ENCODE measurements around the gene IL32.

Gene IL32, protein sequence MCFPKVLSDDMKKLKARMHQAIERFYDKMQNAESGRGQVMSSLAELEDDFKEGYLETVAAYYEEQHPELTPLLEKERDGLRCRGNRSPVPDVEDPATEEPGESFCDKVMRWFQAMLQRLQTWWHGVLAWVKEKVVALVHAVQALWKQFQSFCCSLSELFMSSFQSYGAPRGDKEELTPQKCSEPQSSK

DNA sequence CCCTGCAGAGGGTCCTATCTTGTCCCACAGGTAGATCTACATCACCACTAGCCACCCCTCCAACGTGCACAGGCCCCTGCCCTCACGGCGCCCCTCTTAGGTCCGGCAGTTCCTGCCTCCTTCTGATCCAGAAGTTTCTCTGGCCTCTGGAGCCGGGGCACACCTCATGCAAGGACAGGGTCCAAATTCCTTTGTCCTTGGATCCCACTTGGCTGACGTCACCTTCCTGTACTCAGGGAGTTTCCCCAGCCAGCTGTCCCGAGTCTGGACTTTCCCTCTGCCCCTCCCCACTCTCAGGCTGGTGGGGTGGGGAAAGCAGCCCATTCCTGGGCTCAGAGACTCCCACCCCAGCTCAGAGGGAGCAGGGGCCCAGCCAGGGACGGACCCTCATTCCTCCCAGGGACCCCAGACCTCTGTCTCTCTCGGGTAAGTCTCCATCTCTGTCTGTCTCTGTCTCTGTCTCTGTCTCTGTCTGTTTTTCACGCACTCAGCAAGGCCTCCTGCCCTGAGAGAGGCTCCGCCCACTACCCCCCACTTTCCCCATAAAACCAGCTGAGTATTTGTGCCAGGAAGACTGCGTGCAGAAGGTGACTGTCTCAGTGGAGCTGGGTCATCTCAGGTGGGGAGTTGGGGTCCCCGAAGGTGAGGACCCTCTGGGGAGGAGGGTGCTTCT lies at the start of gene IL32:
Gene IL32 (plus strand): TSS at position 572 of the 673 bp plus-strand sequence. CDS start 172 bp downstream, outside the sequence.
- no peak for DNase-seq

DNA sequence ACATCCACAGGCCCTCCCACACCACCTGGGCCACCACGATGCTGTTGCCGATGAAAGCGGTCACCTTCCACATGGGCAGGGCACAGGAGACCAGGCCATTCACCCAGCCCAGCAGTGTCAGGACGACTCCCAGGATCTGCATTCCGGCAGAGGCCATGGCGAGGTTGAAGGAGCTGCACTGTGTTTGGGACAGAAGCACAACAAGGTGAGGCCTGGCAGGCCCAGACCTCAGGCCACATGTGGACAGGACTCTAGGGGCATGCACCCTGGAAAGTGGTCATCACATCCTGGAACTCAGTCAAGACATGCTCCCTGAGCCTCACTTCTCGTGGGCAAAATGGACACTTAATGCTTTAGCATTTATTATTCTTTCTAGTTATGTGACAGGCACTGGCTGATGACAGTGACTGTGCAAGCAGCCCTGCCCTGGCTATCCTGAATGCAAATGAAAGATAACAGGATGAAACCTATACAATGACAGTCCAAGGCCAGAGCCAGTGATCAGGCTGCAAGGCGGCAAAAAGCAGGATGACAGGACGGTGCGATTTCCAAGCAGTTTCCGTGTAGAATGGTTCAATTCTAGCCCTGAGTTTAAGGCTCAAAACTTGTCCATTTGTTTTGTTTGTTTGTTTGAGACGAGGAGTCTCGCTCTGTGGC lies 49.4 kb upstream of the IL32 start:
- no peak for DNase-seq

DNA sequence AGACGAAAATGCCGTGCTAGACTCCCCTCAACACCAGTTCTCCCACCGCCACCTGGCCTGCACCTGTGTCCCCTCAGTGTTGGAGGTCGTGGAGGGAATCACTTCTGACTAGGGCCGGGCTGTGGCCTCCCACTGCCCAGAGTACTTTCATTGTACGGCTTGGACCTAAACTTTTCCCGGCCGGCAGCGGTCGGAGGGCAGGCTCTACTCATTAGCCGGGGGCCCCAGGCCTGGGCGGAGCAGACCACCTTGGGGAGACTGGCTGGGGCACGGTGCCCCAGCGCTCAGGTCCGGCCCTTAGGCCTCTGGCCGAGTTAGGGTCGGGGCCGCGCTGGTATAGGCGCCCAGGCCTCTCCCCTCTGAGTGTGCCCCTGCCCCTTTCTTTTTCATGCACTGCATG lies 48.1 kb upstream of the IL32 start:
- no peak for DNase-seq

DNA sequence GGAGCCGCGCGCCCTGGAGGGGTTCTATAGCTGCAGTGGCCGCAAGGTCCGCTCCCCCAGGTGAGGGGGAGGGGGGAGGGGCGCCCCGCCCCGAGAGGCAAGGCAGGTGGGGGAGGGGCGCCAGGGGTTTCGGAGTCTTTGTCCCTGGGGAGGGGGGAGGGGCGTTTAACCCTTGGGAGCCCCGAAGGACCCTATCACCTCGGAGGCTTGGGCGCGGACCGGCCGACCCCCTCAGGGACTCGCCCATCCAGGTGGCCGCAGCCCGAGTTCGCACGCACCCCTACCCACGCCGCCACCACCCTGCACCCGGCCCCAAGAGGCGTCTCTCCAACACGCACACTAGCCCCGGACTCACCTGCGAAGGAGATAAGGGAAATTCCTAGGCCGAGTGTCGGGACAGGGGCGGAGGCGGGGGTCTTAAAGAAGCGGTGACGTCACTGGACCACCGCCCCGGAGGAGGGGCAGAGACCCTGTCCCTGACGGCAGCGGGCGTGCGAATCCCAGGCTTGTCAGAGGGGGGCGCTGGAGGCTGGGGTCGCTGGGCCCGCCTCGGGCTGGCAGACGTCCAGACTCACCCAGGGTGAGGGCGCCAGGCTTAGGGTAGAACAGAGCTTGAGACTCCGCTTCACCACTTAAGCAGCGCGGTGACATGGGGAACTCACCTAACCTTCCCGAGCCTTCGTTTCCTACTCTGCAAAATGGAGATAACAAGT lies 47.5 kb upstream of the IL32 start, which contains the start of gene CLDN6:
Gene CLDN6 (minus strand): TSS at position 390 of the 713 bp plus-strand sequence. CDS start 2,162 bp downstream, outside the sequence.
- DNase-seq, result no peak

DNA sequence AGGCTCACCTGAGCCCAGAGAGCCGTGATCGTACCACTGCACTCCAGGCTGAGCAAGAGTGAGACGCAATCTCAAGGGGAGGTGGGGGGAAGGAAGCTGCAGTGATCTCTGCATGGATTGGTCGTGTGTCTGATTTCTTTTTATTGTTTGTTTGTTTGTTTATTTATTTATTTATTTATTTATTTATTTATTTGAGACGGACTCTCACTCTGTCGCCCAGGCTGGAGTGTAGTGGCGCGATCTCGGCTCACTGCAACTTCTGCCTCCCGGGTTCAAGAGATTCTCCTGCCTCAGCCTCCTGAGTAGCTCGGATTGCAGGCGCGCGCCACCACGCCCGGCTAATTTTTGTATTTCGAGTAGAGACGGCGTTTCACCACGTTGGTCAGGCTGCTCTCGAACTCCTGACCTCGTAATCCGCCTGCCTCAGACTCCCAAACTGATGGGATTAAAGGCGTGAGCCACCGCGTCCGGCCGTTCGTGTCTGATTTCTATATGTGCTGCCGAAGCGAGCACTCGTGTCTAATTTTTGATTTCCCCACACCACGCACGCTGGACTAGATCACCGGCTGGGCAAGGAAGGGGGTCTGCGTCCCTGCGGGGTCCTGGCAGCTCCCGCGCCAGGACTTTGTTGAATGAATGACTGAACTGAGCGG lies 45.7 kb upstream of the IL32 start:
- no peak for DNase-seq

DNA sequence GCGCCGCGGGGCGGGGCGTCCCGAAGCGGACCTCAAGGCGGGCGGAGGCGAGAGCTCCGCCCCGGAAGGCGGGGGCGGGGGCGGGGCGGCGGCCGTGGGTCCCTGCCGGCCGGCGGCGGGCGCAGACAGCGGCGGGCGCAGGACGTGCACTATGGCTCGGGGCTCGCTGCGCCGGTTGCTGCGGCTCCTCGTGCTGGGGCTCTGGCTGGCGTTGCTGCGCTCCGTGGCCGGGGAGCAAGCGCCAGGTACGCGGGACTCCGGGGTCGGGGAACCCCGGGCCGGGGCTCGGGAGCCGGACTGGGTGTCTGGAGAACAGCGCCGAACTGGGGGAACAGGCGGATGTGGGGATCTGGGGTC lies 45.2 kb upstream of the IL32 start, which contains the start of gene TNFRSF12A:
Gene TNFRSF12A (plus strand): TSS at position 122 of the 357 bp plus-strand sequence. CDS start 30 bp downstream, at position 152.
- DNase-seq, result peak; percentile 38

DNA sequence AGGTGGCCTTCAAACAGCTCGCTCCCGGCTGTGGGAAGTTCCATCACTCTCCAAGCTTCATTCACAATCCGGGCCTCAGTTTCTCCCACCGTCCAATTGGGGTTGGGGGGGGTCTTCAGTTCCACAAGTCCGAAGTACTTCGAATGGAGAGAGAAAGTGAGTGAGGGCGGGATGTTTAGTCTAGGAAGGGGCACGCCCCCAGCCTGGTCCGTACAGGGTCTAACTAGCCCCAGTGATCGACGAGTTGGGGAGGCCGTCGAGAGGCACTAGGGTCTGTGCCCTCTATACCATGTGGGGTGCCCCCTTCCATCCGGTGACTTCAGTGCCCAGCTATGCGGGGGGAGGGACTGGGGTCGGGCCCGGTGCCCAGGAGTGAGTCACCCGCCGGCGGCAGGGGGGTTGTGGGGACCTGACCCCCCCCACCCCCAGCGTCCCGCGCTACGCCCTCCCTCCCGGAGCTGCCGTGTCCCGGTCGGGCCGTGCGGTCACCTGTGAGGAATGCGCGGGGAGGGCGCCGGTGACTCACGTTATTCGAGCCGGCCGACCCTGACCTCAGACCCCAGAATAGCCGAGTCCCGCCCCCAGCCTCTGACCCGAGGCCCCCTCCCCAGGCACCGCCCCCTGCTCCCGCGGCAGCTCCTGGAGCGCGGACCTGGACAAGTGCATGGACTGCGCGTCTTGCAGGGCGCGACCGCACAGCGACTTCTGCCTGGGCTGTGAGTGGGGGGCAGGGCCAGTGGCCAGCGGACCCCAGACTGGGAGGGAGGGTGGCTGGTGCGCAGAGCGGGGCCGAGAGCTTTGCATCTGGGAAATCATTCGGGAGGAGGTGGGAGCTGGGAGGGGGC lies 44.6 kb upstream of the IL32 start:
- no peak for DNase-seq

DNA sequence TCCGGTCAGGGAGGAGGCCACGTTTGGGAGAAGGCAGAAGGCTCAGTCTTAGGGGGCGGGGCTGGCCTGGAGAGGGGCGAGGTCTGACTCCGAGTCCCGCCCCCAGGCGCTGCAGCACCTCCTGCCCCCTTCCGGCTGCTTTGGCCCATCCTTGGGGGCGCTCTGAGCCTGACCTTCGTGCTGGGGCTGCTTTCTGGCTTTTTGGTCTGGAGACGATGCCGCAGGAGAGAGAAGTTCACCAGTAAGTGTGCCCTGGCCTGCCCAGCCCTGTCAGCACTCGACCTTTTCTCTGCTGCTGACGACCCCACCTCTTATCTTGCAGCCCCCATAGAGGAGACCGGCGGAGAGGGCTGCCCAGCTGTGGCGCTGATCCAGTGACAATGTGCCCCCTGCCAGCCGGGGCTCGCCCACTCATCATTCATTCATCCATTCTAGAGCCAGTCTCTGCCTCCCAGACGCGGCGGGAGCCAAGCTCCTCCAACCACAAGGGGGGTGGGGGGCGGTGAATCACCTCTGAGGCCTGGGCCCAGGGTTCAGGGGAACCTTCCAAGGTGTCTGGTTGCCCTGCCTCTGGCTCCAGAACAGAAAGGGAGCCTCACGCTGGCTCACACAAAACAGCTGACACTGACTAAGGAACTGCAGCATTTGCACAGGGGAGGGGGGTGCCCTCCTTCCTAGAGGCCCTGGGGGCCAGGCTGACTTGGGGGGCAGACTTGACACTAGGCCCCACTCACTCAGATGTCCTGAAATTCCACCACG lies 43.8 kb upstream of the IL32 start:
- DNase-seq, result no peak

DNA sequence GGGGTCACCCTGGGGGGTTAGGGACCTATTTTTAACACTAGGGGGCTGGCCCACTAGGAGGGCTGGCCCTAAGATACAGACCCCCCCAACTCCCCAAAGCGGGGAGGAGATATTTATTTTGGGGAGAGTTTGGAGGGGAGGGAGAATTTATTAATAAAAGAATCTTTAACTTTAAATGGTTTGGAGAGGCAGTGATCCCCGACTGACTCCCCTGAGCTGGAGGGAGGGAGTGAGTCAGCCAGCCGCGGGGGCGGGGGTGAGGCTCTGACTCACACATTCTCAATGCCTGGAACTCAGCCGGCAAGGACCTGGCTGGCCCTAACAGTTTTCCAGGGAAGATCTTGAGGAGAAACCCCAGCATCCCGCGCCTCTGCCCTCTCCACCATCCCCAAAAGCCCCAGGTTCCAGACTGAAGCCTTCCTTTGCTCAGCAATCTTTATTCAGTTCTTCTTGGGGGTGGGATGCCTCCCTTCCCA lies 43.2 kb upstream of the IL32 start:
- no peak for DNase-seq

DNA sequence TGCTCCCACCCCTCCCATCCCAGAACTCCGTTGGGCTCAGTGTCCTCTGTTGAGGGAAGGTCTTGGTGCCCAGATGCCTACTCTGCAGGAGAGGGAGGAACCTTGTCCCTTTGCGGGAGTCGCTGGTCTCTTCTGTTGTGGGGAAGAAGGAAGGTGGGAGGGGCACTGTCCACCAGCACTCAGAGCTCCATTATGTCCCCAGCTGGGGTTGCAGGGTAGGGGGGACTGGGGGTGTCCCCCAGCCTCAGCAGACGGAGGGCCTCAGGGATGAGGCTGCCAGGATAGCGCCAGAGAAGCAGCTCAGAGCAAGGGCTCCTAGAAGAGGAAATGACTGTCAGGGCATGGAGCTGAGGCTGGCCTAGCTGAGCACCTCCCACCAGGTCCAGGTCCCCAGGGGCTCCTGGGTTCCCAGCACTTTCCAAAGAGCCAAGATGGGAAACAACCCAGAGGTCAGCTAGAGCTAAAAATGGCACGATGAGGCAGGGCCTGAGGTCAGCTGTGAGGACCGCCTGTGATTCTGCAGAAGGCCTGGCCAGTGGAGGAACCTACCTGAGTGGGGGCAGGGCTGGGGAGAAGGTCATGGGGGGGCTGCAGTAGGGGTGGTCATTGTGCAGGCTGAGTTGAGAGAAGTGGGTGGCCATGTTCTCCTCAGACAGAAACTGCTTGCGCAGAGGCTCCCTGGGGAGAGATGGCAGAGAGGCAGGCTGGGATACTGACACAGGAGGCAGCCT lies 42.6 kb upstream of the IL32 start:
- no peak for DNase-seq

DNA sequence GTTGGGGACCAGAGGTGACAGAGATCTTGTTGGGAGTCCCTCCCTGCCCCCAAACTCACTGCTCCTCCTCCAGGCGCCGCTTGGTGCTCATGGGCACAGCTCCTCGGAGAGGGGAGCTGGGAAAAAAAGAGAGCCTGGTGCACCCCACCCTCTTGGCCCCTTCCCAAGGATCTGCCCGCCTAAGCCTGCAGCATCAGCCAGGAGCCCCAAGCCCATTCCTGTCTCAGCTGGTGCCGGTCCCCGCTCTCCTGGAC lies 42.1 kb upstream of the IL32 start:
- DNase-seq, result no peak

DNA sequence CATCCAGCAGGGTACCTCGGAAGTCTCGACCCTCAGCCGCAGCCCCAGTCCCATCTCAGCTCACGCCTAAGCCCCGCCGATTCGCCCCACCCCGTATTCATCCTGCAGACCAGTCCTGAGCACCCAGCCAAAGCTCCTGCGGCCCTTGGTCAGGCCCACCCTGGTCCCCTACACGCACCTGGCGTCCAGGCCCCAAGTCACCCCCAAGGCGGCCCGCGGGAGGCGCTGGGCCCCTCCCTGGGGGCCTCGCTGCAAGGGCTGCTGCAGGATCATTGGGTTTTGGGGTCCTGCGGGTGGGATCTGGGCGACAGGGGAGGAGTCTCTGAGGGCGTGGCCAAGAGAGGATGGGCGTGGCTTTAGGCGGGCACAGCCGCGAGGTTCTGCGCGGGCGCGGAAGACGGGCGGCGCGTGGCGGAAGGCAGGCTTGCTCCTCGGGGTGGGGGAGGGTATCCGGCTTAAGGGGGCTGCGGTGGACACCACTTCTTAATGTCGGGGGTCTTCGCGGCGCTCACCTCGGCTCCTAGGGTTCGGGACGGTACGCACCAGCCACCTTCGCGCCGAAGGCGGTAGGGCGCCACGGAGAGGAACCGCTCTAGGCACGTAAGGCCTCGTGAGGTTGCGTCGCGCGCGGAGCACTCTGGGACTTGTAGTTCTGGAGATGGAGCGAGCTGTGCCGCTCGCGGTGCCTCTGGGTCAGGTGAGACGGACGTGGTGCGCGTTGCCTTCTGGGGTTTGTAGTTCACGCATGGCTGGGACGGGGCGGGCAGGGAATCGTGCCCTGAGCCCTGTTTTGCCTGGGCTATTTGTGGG lies 41.6 kb upstream of the IL32 start, which contains the start of the genes HCFC1R1 and THOC6:
Gene HCFC1R1 (minus strand): TSS at position 274 of the 810 bp plus-strand sequence. CDS start 1 bp downstream, at position 273.
Gene THOC6 (plus strand): TSS at position 367 of the 810 bp plus-strand sequence. CDS start 292 bp downstream, at position 659.
- DNase-seq, result peak; percentile 95

DNA sequence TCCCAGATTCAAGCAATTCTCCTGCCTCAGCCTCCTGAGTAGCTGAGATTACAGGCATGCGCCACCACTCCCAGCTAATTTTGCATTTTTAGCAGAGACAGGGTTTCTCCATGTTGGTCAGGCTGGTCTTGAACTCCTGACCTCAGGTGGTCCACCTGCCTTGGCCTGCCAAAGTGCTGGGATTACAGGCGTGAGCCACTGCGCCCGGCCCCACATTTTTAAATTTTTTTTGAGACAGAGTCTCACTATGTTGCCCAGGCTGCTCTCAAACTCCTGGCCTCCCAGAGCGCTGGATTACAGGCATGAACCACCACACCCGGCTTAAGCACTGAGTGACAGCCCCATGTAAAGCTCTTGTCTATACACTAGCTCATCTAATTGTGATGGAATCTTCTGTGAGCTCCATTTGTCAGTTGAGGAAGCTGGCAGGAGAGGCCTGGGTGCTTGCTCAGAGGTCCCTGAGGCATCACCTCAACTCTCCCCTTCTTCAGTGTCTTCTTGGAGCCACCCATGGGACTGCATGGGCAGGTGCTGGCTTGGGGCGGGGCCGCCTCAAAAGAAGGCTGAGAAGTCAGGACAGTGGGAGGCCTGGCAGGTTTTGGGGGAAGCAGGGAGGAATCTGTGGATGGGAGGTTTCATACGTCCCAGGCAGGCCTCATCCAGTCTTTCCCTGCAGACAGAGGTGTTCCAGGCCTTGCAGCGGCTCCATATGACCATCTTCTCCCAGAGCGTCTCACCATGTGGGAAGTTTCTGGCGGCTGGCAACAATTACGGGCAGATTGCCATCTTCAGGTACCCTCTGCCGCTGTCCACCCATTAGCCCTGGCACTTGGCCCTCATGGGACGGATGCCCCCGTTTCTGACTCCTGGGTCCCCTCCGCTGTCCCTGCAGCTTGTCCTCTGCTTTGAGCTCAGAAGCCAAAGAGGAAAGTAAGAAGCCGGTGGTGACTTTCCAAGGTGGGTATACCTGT lies 40.1 kb upstream of the IL32 start:
- DNase-seq, result no peak

DNA sequence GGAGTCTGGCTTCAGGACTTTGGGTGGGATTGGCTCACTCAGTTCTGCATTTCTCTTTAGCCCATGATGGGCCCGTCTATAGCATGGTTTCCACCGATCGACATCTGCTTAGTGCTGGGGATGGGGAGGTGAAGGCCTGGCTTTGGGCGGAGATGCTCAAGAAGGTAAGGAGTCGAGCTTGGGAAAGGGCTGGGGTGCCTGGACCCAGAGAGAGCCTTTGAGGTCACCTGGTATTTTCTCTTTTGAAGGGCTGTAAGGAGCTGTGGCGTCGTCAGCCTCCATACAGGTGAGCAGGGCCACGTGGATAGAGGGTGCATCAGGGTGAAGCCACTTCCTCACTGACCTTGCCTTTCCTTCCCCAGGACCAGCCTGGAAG lies 39.4 kb upstream of the IL32 start:
- DNase-seq, result no peak

DNA sequence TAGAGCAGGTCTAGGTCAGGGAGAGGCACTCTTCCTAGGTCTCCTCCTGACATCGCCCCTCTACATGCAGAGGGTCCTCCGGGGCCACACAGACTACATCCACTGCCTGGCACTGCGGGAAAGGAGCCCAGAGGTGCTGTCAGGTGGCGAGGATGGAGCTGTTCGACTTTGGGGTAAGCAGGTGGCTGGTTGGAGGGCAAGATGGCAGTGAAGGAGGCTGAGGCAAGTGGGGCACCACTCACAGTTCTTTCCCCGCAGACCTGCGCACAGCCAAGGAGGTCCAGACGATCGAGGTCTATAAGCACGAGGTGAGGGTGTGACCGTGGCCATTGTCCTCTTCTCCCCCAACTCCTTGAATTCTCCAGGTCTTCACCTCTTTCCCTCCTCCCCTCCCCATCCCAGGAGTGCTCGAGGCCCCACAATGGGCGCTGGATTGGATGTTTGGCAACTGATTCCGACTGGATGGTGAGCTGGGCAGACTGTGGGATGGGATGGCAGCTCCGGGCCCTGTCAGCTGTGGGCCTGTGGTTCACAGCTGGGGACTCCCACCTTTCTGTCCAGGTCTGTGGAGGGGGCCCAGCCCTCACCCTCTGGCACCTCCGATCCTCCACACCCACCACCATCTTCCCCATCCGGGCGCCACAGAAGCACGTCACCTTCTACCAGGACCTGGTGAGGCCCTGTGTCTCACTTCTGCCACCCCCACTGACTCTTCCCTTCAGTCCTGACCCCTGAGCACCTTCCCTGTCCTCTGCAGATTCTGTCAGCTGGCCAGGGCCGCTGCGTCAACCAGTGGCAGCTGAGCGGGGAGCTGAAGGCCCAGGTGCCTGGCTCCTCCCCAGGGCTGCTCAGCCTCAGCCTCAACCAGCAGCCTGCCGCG lies 38.6 kb upstream of the IL32 start:
- DNase-seq, result no peak

DNA sequence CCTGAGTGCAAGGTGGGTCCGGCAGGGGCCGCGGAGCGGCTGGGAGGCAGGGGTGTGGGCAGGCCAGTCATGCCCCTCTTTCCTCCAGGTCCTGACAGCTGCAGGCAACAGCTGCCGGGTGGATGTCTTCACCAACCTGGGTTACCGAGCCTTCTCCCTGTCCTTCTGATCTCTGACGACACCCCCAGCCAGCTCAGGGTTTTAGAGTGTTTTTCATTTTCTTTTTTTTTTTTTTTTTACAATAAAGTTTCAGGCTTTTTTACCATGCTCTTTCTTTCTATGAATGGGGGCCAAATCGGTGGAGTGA lies 38.0 kb upstream of the IL32 start:
- no peak for DNase-seq

DNA sequence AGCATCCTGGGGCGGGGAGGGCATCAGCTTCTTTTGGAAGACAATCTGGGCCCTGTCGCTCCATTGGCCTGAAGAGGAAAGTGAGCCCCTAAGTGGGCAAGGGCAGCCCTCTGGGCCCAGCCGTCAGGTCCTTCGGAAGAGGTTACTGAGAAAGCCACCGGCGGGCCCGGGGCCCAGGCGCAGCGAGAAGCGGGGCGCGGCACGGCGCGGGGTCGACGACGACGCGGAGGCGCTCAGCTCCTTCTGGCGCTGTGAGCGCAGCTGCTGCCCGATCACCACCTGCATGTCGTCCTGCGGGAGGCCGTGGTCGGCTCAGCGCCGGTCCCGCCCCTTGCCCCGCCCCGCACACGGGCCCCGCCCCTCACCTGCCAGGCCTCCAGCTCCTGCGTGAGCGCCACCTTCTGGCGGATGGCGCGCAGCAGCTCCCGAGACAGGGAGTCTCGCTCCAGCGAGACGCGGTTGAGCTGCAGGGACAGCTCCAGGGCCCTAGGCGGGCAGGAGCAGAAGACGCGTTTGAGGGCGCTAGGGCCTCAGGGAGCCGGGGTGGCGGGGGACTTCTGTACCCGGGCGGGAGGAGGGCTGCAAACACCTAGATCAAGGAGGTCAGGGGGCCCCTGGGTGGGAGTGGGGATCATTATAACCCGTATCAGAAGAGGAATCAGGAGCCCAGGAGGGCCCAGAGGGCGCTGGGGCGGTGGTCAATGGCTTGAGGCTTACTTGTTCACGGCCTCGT lies 37.3 kb upstream of the IL32 start:
- DNase-seq, result peak; percentile 80

Measured in NCI-H2029 (cell line).